Gastroesophageal sphincter (tissue), 4 donors: ENCODE results near the gene CTR9. TPM values are rescaled to one million over a fixed set of nuclear protein-coding genes. Genes with fewer than 3 reads are reported as not detected.

Experiments used
- ATAC-seq: fragments of 150-250 bp; one replicate; pipeline ENCODE4 v1.9.1; 2016; ENCODE audit warnings: mild to moderate bottlenecking, moderate library complexity
- H3K27ac ChIP-seq, 4 donors: fragments of 200-600 bp; sonication (generic) in 3 of 4; 1 replicate in 3 of 4; 2 replicates in 1 of 4; pipeline ENCODE4 v1.5.1; 2016 to 2019
- H3K27me3 ChIP-seq: fragments of 200-600 bp; sonication (generic); one replicate; pipeline ENCODE4 v1.5.1; 2019
- H3K36me3 ChIP-seq, 2 donors: fragments of 200-600 bp; sonication (generic); one replicate each; pipeline ENCODE4 v1.5.1; 2019; ENCODE audit warnings: control low read depth in 1 of 2
- H3K4me1 ChIP-seq, 3 donors: fragments of 200-600 bp; sonication (generic); 1 replicate in 2 of 3; 2 replicates in 1 of 3; pipeline ENCODE4 v1.5.1; 2016 to 2019; ENCODE audit warnings: control low read depth in 2 of 3
- H3K4me3 ChIP-seq, 2 donors: fragments of 200-600 bp; sonication (generic); one replicate each; pipeline ENCODE4 v1.5.1; 2019; ENCODE audit warnings: mild to moderate bottlenecking in 1 of 2, moderate library complexity in 1 of 2
- H3K9me3 ChIP-seq, 3 donors: fragments of 200-600 bp; sonication (generic); one replicate each; pipeline ENCODE4 v1.5.1; 2017 to 2019; ENCODE audit warnings: control low read depth in 2 of 3
- EP300 ChIP-seq: sonication (generic); formaldehyde crosslinking; IDR thresholded peaks from one replicate; pipeline ENCODE4 v1.6.1; 2017; ENCODE audit warnings: antibody characterized with exemption, mild to moderate bottlenecking
- POLR2A ChIP-seq, 2 donors: fragments of 450-650 bp; IDR thresholded peaks; one replicate each; pipeline ENCODE4 v1.6.1; 2017; ENCODE audit warnings: antibody characterized with exemption in 2 of 2, mild to moderate bottlenecking in 2 of 2, moderate library complexity in 1 of 2
- POLR2AphosphoS5 ChIP-seq: sonication (generic); formaldehyde crosslinking; IDR thresholded peaks from one replicate; pipeline ENCODE4 v1.6.1; 2017; ENCODE audit warnings: antibody characterized with exemption
- WGBS, 2 donors: methylation state at CpG; one replicate each; pipeline ENCODE4 v1.1.5; 2018; ENCODE audit warnings: low coverage in 1 of 2; 5-methylcytosine and 5-hydroxymethylcytosine counted together
- total RNA-seq, 4 donors: library from RNA; depleted of rRNA; stranded (reverse); fragments of >200 nt; gene quantifications; one replicate each; pipeline ENCODE4 v1.1.0, GENCODE V29; 2016
- TF ChIP-seq, protein P1 (sequence below), 4 experiments: fragments of 200-600 bp in 2 of 4; fragments of 450-650 bp in 2 of 4; sonication (generic) in 1 of 4; IDR thresholded peaks; one replicate each; pipeline ENCODE4 v1.5.1; 2017 to 2019; ENCODE audit warnings: antibody characterized with exemption in 4 of 4, mild to moderate bottlenecking in 2 of 4, moderate library complexity in 2 of 4

CTR9 gene
- total RNA-seq, 4 donors from 2014 or later: 18.1 to 21.8 (median 20.9) TPM

DNA sequence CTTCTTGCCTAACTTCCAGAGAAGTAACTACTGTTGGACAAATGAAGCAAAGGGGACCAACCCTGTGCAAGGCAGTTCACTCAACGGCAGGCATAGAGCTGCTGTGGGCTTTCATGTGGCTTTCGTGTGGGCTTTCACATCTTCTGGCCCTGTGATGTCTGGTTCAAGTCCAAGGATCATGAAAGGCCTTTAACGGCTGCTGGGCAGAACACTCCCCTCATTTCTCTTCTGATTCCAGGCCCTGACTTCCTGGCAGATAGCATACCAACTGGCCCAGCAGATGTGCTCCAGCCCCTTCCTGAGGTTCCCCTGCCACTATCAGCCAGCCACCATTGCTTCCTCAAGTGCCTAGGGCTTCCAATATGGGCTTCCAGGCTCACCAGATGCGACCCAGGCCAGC, 28.7 kb upstream of the CTR9 start:
- H3K27ac ChIP-seq: no peak overlapping the region
- no peaks in the 10 kb centered on the region for H3K27me3 ChIP-seq
- H3K4me1 ChIP-seq: peaks cover 0 to 9% (median 0%) of the 10 kb centered on the region in 3 donors
- H3K9me3 ChIP-seq: no peaks in the 10 kb centered on the region
- no peak for ATAC-seq
- TF ChIP-seq POLR2AphosphoS5: no peak
- no peak for TF ChIP-seq POLR2A (IDR thresholded peaks at IDR 0.05)
- TF ChIP-seq EP300: no peak
- TF ChIP-seq, protein P1, sequence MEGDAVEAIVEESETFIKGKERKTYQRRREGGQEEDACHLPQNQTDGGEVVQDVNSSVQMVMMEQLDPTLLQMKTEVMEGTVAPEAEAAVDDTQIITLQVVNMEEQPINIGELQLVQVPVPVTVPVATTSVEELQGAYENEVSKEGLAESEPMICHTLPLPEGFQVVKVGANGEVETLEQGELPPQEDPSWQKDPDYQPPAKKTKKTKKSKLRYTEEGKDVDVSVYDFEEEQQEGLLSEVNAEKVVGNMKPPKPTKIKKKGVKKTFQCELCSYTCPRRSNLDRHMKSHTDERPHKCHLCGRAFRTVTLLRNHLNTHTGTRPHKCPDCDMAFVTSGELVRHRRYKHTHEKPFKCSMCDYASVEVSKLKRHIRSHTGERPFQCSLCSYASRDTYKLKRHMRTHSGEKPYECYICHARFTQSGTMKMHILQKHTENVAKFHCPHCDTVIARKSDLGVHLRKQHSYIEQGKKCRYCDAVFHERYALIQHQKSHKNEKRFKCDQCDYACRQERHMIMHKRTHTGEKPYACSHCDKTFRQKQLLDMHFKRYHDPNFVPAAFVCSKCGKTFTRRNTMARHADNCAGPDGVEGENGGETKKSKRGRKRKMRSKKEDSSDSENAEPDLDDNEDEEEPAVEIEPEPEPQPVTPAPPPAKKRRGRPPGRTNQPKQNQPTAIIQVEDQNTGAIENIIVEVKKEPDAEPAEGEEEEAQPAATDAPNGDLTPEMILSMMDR (IDR thresholded peaks at IDR 0.05): no peak
- no peak overlapping the region for H3K4me3 ChIP-seq
- H3K36me3 ChIP-seq: no peaks in the 10 kb centered on the region
- 50 to 57% methylated on average over 3 of the region's 4 CpGs for WGBS, 2 donors

DNA sequence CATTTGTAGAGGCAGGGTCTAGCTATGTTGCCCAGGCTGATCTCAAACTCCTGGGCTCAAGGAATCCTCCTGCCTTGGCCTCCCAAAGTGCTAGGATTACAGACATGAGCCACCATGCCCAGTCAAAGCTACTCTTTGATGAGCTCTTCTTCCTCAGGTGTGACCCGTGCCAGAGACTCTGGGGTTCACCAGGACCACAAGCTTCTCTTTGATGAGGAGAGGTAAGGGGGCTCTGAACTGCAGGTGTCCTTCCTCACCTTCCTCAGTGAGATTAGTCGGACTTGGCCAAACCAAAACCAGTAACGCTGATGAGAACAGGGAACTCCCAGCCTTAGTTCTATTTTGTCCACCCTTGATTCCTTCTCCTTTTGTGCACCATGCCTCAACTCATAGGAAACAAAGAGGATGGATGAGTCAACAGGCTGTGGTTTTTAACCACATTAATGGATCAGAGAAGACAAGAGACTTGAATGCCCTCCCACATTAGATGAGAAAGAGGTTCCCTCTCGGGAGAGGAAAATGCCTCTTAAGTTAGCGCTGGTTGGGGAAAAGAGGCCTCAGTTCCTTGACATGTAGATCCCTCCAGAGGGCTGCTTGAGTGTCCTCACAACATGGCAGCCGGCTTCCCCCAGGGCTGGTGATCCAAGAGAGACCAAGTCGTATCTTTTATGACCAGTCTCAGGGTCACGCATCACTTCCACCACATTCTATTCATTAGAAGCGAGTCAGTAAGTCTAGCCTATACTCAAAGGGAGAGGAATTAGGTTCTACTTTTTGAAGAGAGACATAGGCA, 25.7 kb upstream of the CTR9 start:
- ATAC-seq: no peak
- TF ChIP-seq EP300 (no peak), POLR2A (IDR thresholded peaks at IDR 0.05) (no peak), POLR2AphosphoS5 (no peak)
- TF ChIP-seq, protein P1 (IDR thresholded peaks at IDR 0.05): no peak
- H3K36me3 ChIP-seq: no peaks in the 10 kb centered on the region
- no peaks in the 10 kb centered on the region for H3K9me3 ChIP-seq
- 92 to 100% methylated on average over 1 to 7 of the region's 9 CpGs for WGBS, 2 donors
- H3K27me3 ChIP-seq: no peaks in the 10 kb centered on the region
- H3K27ac ChIP-seq: no peak overlapping the region
- H3K4me3 ChIP-seq: no peak overlapping the region
- peaks cover 0 to 22% (median 0%) of the 10 kb centered on the region in 3 donors for H3K4me1 ChIP-seq

DNA sequence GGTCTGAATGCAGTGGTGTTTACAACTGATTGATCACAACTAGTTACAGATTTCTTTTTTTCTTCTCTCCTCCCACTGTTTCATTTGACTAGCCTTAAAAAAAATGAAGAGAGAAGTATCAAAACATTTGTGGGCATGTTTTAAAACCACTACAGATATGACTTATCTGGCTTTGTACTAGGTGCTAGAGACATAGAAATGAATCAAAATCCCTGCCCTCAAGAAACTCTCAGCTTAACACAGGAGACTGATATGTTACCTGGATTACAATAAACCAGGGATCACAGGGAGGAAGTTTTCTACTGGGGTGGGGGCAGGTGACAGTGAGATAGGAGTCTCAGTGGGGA, 25.2 kb upstream of the CTR9 start:
- no peak for ATAC-seq
- Histone ChIP-seq H3K36me3 (no peaks in the 10 kb centered on the region), H3K4me3 (no peak overlapping the region), H3K27me3 (no peaks in the 10 kb centered on the region), H3K9me3 (no peaks in the 10 kb centered on the region), H3K4me1 (peaks cover 0 to 22% (median 0%) of the 10 kb centered on the region in 3 donors), H3K27ac (no peak overlapping the region)
- no peak for TF ChIP-seq POLR2AphosphoS5
- TF ChIP-seq POLR2A (IDR thresholded peaks at IDR 0.05): no peak
- TF ChIP-seq, protein P1 (IDR thresholded peaks at IDR 0.05): no peak
- no peak for TF ChIP-seq EP300

DNA sequence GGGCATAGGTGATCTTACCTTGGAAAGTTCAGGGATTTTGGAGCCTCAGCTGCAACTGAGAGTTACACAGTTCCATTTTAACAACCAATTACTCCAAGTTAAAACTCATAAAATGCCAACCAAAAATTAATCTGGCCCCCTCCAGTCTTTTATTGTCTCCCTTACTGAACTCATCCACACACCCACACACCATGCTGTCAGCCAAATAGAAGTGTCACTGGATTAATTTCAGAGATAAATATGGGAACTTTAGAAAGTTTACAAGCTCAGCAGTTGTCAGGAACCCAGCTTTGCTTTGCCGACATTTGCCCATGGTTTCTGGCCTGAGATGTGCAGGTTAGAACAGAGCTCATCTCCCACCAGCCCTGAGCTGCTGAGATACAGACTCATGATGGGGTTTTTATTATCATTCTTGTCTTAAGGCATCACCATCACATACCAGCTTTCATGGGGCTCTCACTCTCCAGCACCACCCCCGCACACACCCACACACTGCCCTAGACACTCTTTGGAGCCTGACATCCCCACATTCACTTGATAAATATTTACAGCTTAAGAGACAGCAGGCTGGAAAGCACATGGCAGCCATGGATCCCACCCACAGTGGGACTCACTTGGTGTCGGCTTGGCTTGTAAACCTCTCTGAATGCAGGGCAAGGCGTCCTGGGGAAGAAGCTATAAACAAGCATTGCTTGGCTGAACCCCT, 23.7 kb upstream of the CTR9 start:
- H3K27ac ChIP-seq: peak overlapping the region in 3 of 4 donors; percentile 19 to 48 (median 32)
- no peaks in the 10 kb centered on the region for H3K27me3 ChIP-seq
- no peaks in the 10 kb centered on the region for H3K36me3 ChIP-seq
- WGBS, 2 donors: 17 to 30% methylated on average over 2 of the region's 4 CpGs
- no peak overlapping the region for H3K4me3 ChIP-seq
- no peaks in the 10 kb centered on the region for H3K9me3 ChIP-seq
- ATAC-seq: peak; percentile 24
- peaks cover 0 to 22% (median 0%) of the 10 kb centered on the region in 3 donors for H3K4me1 ChIP-seq
- TF ChIP-seq POLR2A (IDR thresholded peaks at IDR 0.05): no peak
- TF ChIP-seq POLR2AphosphoS5: no peak
- TF ChIP-seq, protein P1 (IDR thresholded peaks at IDR 0.05): no peak
- no peak for TF ChIP-seq EP300
